Superior temporal gyrus (tissue), 1 donor: ENCODE data around the gene AGMO.

Experiments used
- DNase-seq: peaks from one replicate; pipeline ENCODE4 v3.0.0-alpha.2; 2016; ENCODE audit errors: extremely low spot score

The AGMO gene

DNA sequence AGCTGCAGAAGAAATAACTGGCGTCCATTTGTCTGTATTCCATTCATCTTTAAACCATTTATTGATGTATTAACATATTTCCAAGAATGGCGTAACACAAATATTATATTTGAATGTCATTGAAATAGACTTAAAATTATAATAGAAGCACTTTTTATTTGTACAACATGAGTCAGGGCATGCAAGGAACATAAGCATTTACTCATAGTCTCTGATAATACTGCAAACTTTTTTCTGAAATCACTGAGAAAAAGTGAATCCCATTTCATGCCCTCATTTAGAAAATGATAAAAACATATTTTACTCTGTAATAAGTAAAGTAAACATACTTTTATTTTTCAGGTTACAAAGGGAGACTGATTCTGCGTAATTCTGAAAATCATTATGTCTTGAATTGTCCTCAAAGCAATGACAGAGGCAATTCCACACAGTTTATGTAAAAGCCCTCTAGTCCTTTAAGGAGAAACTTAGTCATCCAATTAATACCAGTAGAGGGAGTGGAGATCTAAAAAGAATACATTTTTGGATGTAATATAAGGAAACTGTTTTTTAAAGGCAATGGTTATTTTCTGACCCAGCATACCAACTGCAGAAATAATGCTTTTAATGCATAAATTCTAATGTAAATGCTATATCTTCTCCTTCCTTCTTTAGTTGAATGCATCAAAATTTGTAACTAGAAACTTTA, 58.1 kb downstream of the AGMO start:
- DNase-seq, result no peak

DNA sequence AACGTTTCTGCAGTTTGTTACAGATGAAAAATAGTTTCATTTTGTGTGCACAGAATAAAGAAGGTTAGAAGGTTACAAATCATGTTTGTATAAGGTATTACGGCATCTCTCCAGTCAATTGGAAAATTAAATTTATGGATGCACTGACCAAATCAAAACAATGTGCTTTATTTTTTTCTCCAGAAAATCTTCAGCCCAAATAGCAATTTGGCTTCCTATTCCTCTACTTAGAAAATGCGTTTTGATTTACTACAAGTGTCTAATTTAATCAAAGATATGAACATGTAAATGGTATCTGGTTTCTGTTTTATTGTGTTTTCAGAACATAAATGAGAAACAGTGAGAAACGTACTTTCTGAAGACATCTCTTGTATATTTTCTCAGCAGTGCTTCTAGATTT, 63.4 kb downstream of the AGMO start:
- DNase-seq, result no peak

DNA sequence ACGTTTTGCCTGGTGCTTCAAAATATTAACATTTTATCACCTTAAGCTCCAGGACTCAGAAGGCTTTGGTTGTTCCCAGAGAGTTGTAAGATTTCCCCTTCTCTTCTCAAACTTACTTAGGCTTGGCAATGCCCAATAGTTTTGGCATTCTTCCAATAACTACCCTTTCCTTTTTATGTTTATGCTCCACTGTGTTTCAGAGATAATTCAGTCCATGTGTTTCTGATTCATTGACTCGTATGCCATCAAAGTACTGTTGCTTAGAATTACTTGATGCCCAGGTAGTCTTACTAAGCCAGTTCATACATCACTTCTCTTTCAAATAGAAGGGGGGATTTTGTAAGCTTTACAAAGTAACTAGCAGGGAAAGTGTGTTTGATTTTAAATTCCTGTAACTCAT, 66.6 kb downstream of the AGMO start:
- no peak for DNase-seq

DNA sequence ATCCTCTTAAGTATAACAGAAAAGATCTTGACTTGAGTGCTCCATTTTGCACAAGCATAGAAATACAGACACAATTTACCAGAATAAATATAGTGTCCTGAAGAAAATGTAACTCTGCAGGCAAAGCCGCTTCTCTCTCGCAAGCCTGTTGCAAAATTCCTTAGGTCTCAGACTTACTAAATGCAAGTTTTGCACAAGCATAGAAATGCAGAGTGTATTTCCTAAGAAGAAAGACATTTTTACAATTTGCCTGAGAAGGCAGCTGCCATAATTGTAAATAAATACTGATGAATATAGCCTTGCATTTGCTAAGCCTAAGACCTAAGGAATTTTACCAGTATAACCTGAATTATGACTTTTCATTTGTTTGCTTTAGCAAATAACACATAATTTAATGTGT, 67.1 kb downstream of the AGMO start:
- DNase-seq, result no peak

DNA sequence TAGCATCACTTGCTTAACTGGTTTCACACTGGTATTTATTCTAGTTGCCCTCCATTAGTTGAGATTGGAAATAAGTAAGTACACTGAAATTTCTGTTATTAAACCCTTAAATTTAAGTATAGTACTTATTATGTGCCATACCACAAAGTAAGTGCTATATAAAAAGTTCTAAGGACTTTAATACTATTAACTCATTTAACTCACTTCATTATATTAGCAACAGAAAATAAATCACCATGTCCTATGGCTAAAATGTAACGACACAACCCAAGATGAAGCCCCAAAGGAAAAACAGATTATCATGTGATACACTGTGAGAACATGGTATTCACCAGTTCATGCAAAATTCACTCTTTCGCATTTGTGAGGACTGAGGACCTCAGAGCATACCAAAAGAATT, 70.5 kb downstream of the AGMO start:
- no peak for DNase-seq

DNA sequence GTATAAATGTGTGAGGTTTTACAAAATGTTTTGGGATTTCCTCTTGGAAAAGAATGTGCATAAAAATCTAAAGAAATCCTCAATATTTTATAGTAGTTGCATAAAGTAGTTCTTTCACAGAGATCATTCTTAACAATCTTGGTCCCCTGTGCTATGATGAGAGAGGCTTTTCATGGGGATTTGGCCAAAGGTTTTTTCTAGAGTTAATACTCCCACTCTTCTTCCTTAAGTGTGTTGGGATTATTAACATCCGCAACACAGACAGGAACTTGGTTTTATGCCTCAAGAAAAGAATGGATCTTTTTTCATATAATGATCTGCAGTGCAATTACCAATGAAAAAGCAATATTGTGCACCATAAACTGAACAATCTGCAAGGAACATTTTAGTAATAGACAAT, 71.5 kb downstream of the AGMO start:
- no peak for DNase-seq

DNA sequence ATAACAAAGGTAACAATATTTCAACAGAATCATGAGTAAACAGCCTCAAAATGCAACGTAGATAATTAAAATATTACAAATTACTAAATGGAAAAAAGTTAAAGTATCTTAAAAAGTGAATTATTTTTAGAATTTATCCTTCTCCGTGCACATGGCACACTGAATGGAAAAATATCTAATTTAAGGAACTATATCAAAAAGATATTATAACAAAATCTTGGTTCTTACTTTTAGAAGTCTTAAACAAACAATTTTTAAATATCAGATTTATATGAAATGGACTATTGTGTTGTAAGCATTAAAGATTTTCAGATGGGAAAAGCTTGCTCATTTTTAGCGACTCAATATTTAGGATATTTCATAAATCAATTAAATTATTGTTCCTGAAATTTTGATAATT, 72.0 kb downstream of the AGMO start:
- no peak for DNase-seq

DNA sequence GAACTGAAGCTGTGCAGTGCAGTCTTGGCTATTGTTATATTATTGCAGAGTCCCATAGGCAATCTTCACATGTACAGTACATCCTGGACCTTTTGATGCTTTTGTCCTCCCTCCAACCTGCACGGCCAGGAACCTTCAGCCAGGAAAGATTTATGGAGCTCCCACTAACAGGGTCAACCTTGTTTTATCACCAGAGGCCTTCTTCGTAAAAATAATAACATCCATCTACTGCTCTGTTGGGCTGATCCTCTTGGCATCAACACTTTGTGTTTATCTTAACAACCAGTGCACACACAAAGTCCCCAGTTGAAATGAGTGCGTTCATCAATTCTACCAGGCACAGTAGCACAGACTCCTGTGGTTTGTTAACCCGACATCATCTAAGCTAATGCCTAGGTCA, 72.4 kb downstream of the AGMO start:
- DNase-seq, result no peak

DNA sequence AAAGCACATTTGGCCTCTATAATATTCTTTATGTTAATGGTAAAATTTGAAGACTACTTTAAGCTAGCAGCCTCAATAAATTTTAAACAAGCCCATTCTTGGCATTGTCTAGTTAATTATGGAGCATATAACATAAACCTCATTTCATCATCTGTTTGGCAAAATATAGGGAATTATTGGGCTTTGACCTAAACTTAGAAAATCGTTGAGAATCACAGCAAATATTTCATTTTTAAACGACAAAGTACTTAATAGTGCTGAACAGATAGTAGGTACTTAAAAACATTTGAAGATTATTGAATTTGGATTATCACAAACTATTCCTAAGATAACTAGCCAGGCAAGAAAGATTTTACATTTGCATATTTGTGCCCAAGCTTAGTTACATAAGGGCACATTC, 73.4 kb downstream of the AGMO start:
- no peak for DNase-seq

DNA sequence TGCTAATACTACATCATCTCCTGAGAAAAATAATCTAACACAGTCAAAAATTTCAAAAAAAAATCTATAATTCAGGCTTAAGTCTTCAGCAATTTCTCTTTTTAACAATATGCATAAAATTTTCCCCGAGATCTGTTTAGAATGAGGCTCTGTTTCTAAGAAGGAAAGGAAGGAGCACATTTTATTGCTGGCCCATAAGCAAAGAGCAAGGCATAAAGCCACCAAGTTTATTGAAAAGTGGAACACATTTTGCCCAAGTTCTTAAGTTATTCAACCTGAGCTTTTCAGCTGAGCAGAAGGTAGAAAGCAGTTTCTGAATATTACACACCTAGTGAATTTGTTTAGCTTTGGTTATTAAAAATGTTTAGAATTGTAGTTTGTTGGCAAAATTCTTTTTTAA, 73.9 kb downstream of the AGMO start:
- DNase-seq, result no peak

DNA sequence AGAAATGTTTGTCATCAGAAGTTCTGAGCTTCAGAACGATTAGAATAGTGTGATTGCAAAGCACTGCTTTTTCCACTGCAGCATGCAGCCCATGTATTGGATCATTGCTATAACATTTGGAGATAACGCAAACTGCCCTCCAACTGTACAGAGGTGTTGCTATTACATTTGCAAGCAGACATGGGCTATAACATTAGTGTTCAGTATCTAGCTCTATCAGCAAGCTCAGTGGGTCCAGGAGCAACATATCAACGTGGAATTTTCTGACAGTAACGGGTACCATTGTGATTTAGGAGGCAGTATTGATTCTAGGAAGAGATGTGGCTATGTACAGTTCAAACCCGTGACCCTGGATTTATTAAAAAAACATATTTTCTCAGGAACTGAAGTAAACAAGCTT, 75.8 kb downstream of the AGMO start:
- no peak for DNase-seq

DNA sequence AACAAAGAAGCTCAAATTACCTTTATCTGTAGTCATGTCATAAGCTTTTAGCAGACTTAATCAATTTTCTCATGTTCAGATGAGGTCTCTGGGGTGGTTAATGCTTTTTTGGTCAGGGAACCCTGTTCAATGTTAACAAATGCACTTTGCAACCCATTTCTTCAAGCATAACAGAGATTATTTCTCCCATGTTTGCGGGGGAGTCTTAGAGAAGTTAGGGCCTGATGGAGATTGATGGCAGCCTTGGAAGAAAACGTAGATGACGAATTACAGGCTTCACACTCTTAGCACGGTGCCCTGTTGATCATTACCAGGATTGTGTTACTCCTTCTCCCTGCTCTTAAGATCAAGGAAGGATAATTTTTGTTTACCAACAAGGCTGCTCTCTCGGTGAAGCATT, 76.4 kb downstream of the AGMO start:
- DNase-seq, result no peak

DNA sequence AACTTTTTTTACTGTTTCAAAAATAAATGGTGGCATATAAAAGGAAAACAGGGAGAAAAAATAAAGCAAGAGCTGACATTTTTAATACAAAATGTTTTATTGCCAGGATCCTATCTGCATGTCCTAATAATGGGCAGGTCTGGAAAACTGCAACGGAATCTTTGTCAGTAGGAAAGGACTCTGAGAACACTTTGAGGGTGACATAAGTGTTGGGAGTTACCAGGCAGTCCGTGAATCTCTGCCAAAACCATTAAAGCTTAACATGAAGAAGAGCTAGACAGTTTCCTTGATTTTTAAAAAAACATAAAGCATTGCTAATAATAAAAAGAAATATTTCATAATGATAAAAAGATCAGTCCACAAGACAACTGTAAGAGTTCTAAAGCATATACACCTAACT, 80.7 kb downstream of the AGMO start:
- no peak for DNase-seq

DNA sequence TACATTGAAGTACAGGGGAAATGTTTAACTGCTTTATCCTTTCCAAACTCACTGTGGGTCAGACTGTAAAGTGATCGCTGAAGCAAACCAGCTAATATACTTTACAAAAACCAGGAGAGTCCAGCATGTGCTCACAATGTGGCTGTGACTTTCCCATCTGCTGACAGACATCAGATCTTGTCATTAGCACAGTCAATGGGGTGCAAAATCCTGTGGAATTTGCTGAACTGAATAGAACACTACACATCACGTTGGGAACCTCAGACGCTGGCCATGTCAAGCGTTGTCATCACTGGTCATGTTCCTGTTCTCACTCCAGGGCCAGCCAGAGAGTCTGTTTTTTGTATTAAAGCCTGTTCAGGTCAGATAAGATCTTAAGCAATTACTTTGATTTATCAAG, 83.4 kb downstream of the AGMO start:
- DNase-seq, result no peak

DNA sequence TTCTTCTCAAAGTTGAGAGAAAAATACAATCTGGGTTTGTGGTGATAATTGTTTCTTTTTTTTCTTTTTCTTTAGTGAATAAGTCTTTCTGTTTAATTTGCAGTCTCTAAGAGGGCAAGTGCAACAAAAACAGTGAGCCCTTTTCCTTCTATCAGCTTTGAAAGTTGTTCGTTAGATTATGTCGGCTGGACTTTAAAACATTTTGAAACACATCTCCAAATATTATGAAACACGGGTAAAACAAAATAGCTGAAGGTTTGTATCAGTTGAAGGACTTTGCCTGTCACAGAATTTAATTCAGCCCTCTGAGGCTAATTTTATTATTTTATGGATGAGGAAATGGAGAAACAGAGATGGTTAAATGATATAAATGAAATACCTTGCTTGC, 85.3 kb downstream of the AGMO start:
- DNase-seq, result no peak

DNA sequence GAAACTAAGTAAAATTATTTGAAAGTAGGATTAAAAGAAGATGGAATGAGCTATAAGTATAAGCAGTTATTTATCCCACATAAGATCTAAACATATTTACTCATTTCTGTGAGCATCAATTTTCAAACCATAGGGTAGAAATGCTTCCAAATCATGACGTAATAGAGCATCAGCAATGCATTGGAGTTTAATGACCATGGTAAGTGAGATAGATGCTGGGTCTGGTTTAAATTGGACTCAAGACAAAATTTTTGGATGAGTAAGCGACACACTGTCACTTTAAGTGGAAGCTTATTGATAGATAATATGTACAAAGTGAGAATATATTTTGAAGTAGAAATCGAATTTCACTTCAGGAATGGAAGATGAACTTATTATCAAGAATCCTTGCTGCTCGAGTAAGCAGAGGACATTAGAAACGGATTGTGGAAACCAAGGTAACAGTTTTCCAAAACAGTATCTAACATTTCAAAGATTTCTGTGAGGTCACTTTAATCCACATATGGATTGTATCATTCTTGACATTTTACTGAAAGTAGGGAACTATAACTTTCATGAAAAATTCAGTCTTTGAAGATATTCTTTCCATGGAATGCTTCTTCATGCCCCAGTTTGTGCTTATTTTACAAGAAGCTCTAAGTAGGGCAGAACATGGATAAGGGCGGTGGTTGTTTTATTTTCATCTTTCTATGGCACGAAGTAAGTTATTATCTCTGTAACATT, 85.8 kb downstream of the AGMO start:
- DNase-seq, result no peak

DNA sequence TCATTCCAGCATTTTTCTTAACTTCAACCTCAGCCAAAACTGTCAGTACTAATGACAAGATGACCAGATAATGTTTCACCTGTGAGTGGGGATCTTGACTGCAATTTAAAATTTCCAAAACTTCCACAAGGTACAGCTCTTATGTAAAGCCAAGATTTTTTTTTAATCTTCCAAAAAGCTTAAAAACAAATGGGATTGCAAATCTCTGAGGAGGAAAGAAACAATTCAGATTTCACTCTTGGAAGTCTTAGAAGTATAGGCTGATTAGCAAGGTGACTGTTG, 90.2 kb downstream of the AGMO start:
- DNase-seq, result no peak

DNA sequence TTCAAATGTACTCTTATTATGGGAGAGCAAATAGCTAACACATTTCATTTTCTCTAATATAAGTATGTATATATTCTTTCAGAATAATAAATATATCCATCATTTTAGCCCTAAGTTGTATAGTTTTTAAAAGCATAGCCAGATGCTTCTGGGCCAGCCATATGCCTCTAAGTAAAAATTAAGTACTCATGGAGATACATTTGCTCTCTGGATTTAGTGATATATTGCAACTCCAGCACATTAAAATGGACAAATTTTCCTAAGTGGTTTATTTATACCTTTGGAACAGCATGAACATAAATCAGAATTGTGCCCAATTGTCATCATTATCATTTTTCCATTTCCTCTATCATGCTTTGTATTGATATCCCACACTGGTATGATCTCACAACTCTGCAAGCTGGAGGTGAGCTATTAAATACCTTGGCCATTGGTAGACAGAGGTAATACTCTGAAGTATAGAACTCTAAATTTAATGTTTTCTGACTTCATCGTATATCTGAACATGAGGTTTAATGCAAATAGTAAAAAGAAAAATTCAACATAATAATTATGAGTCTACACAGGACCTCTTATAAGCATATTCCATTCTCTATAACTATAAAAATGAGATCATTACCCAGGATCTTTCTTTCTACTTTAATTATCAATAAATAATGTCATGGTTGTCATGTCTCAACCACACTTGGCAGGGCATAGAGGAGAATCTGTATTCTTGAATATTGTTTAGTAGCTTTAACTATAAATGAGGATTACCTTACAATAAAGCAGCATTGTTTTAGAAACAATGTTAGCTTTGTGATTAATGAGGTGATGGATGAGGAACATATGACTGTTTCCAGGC, 90.8 kb downstream of the AGMO start:
- DNase-seq, result no peak

DNA sequence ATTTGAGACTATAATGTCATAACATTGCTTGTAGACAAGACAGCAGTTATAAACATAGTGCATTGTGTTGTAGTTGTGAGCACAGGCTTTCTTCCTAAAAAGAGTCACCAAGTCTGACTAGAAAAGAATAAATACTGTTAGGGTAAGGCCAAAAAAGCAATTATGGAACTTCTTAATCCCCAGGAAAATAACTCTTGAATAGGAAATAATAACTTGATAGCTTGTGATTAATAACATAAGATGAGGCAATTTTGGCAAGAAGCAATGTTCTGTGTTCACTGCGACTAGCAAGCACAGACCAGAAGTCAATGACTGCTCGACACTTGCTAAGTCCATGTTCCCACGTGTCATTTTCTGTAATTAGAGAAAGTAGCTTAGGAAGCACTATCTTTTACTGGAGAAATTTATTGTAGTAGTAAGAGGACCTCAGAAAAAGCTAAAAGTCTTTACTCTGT, 97.1 kb downstream of the AGMO start:
- no peak for DNase-seq

DNA sequence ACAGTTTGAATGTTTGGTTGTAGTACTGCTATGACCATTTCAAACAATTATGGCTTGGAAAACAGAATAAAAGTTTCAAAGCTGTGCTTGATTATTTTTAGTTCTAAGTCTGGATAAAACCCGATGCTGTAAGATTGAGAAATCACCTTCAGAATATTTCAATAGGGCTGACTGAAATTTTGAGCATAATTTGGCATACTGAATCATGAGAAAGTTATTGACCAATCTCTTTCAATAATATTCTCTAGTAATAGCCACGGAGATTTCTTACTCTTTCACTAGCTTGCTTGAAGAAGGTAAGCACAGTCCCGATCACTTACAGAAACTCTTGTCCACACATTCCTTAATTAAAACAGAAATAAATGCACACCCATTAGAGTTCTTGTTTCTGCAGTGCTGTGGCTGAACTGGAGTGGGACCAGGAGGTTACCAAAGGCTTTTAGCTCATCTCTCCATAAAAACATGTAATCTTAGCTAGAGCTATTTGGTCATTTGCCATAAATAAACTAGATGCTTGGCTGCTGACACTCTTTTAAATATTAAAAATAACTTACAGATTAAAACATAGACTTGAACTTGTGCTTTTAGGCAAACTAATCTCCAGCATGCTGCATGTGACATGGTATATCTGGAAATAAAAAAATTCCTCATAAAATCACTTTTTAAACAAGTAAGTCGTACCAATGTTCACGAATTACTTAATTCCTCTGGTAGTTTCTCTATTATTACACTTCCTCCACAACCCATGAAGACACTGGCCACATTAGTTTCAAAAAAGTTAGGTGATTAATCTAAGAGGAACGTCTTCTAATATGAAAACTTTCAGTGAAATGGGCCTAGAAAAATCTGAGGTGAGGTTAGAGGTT, 97.8 kb downstream of the AGMO start:
- no peak for DNase-seq

DNA sequence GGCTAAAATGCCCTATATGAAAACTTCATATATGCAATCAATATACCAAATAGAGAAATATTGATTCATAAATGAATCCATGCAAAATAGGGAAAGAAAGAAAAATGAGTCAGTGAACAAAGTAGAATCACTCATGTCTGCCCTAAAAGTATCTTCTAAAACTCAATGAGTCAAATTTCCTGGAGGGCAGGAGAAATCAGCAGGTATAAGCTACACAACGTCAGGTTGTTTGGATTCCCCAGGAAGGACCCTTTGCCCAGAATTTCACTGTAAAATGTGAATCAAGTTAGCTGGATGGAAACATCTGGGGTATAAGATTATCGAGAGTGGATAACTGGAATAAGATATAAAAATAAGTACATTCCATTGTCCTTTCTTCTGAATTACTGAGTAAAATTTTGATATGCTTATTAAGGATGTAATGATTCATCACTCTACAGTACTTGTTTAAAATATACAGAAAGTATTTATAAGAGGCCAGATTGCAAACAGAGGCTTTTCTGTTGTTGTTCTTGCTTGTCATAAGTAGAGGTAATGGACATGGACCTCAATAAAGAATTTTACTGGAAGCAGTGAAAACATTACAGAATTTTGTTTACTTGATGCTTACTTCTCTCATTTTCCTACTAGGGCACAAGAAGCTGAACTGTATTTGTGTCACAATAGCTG, 99.0 kb downstream of the AGMO start:
- no peak for DNase-seq

DNA sequence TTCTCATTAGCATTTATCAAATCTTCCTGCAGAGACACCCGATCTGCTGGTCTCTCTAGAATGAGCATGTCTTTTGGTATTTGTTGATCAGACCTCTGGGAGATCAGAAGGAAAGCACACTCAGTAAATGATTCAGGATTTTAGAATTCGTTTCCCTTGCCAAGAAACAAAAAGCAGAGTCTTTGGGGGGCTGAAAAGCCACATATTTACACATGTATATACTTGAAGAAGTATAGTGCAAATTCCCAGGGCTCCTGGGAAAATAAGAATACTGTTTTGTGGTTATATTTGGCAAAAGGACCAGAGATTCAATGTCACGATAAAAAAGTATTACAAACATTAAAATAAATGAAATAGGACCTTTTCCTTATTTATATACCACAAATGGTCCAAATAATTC, 100.2 kb downstream of the AGMO start:
- DNase-seq, result no peak
